Measurements from ENCODE around the gene NPR1. TPM values are rescaled to one million over a fixed set of nuclear protein-coding genes. Genes with fewer than 3 reads are reported as not detected.

NPR1 gene
- total and polyA plus RNA-seq, 2 of the 4 experiments (the other 2 are of a cell fraction): 0.02 TPM; not detected in 1

- H4K5ac ChIP-seq (ENCODE audit: low read depth, low read length): peak overlapping the region; percentile 4; the same call in 1 of the 2 replicates
- H3K4me1 ChIP-seq (ENCODE audit: control insufficient read depth, insufficient read depth, low read length): peaks cover 3% of the 10 kb centered on the region
- no peak for TF ChIP-seq NFE2L2 (IDR thresholded peaks at IDR 0.05; ENCODE audit: low read depth, low read length)
- no peak for TF ChIP-seq RAD21 (IDR thresholded peaks at IDR 0.05; ENCODE audit: low read length)
- no peak for TF ChIP-seq RFX5 (IDR thresholded peaks at IDR 0.05; ENCODE audit: low read depth, low read length)
- no peak for TF ChIP-seq MXI1 (IDR thresholded peaks at IDR 0.05; ENCODE audit: borderline replicate concordance, low read depth, low read length)
- TF ChIP-seq USF2 (IDR thresholded peaks at IDR 0.05; ENCODE audit: low read depth, low read length): no peak
- TF ChIP-seq MAFK (IDR thresholded peaks at IDR 0.05; ENCODE audit: low read depth, low read length): no peak
- TF ChIP-seq RCOR1 (IDR thresholded peaks at IDR 0.05; ENCODE audit: insufficient replicate concordance, low read length): no peak
- no peak for TF ChIP-seq CTCF (conservative IDR thresholded peaks at IDR 0.05; ENCODE audit: low read depth, low read length)
- no peak for TF ChIP-seq CHD1 (IDR thresholded peaks at IDR 0.05; ENCODE audit: low read depth, low read length)
- no peak for TF ChIP-seq POLR2A (IDR thresholded peaks at IDR 0.05; ENCODE audit: low read depth, low read length)
- no peak for TF ChIP-seq BHLHE40 (IDR thresholded peaks at IDR 0.05; ENCODE audit: low read depth, low read length)
- TF ChIP-seq ELK1 (IDR thresholded peaks at IDR 0.05; ENCODE audit: borderline replicate concordance, low read depth, low read length): no peak
- no peak for TF ChIP-seq FOS (IDR thresholded peaks at IDR 0.05; ENCODE audit: low read depth, low read length)
- TF ChIP-seq CEBPB (IDR thresholded peaks at IDR 0.05; ENCODE audit: low read depth, low read length): no peak
- TF ChIP-seq MAZ (IDR thresholded peaks at IDR 0.05; ENCODE audit: borderline replicate concordance, low read depth, low read length): no peak
- no peak for TF ChIP-seq SMC3 (IDR thresholded peaks at IDR 0.05; ENCODE audit: low read depth, low read length)
- peak overlapping the region; percentile 48; the same call in 1 of the 2 replicates for H3K56ac ChIP-seq (ENCODE audit: extremely low read depth, insufficient read depth, low read length)
- peak overlapping the region; percentile 83 for H3K4me2 ChIP-seq (ENCODE audit: low read depth, low read length)
- no peaks in the 10 kb centered on the region; the same call in 1 of the 2 replicates for H3K9me1 ChIP-seq (ENCODE audit: insufficient read depth, low read length)
- H3K14ac ChIP-seq (replicated peaks; ENCODE audit: low read depth, low read length): peak overlapping the region; percentile 77
- 22% methylated on average over 3 of the region's 8 CpGs; no CpG with 5 or more reads in 1 of the 2 experiments for WGBS, 2 experiments (ENCODE audit: extremely low coverage in 2 of 2, insufficient read length in 1 of 2)
- peaks cover 14 to 24% of the 10 kb centered on the region in 2 experiments; a peak in 3 of 4 replicates for H3K79me1 ChIP-seq (ENCODE audit: low read depth in 1 of 2, low read length in 2 of 2)
- no peak overlapping the region for H2BK120ac ChIP-seq (ENCODE audit: low read depth, low read length)
- peak overlapping the region; percentile 96 for H2AFZ ChIP-seq (replicated peaks; ENCODE audit: low read length, poor library complexity)
- no peak for DNase-seq
- no peaks in the 10 kb centered on the region for H4K20me1 ChIP-seq (ENCODE audit: insufficient read depth, low read length)
- H3K27me3 ChIP-seq (ENCODE audit: control insufficient read depth, insufficient read depth, low read length): no peaks in the 10 kb centered on the region
- no peak overlapping the region for H2BK15ac ChIP-seq (ENCODE audit: low read depth, low read length)
- peak overlapping the region; percentile 85 for H3K9ac ChIP-seq (ENCODE audit: low read depth, low read length)
- peak overlapping the region; percentile 7 to 79; a peak in 2 of 4 replicates for H4K8ac ChIP-seq (ENCODE audit: low read depth in 2 of 2, low read length in 2 of 2)
- peak; percentile 1; the same call in 1 of the 2 replicates for ATAC-seq (ENCODE audit: low read depth)
- intact Hi-C loops (cut with micrococcal nuclease) (loop anchor here (2.0 kb wide), 1 partner anchor 86 kb away; no protein-coding TSS in a partner anchor), dilution Hi-C loops (cut with HindIII; ENCODE audit: low sequenced_read_pairs, unreplicated experiment) (no loop called here), in situ Hi-C loops (cut with MboI; ENCODE audit: low sequenced_read_pairs) (no loop called here)
- peak overlapping the region; percentile 74 for H3K4ac ChIP-seq (ENCODE audit: low read depth, low read length)
- ChIA-PET CTCF (interaction anchor here (0.7 to 1.5 kb wide), 3 partner anchors 25 to 127 kb away, joined by 3 to 4 read pairs (median 3); partner anchors contain the start of gene CHTOP), POLR2A (ENCODE audit: unreplicated experiment) (no interaction called here)
- H3K36me3 ChIP-seq (ENCODE audit: control insufficient read depth, insufficient read depth, low read length): peaks cover 29% of the 10 kb centered on the region
- peak overlapping the region; percentile 94 for H3K4me3 ChIP-seq (ENCODE audit: insufficient read depth, low read depth, low read length)
- H2BK20ac ChIP-seq (ENCODE audit: low read depth, low read length): no peak overlapping the region
- peak overlapping the region; percentile 50 for H2AK9ac ChIP-seq (replicated peaks; ENCODE audit: low read depth, low read length, poor library complexity)
- H3K18ac ChIP-seq (ENCODE audit: low read depth, low read length): no peak overlapping the region
- H2AK5ac ChIP-seq (ENCODE audit: low read depth, low read length): peak overlapping the region; percentile 73; the same call in 1 of the 2 replicates
- H3K23ac ChIP-seq (ENCODE audit: low read depth, low read length): peak overlapping the region; percentile 41
- no TSS peak for BruUV-seq (replicated peaks)
- 0 out of 2 replicates have a peak overlapping the region, but pooled peaks have one; percentile 8 for H4K91ac ChIP-seq (ENCODE audit: insufficient read depth, low read depth, low read length)
- no peak overlapping the region for H2BK5ac ChIP-seq (ENCODE audit: low read depth, low read length, poor library complexity, severe bottlenecking)
- no peaks in the 10 kb centered on the region for H3K9me3 ChIP-seq (ENCODE audit: control insufficient read depth, insufficient read depth, low read length)
- peak overlapping the region; percentile 92 for H3K27ac ChIP-seq (ENCODE audit: insufficient read depth, low read length)
Observed at GRCh38 chr1:153659175-153659534, 19.3 kb upstream of the NPR1 start.
